GM19467 (cell line): Measurements from ENCODE around the gene TLL1.

Experiments
- ATAC-seq: cut with Tn5 transposase; IDR thresholded peaks from one replicate; pipeline ENCODE4 v1.9.1; 2021; ENCODE audit warnings: mild to moderate bottlenecking, moderate library complexity; ENCODE audit not compliant: unreplicated experiment

The TLL1 gene

DNA sequence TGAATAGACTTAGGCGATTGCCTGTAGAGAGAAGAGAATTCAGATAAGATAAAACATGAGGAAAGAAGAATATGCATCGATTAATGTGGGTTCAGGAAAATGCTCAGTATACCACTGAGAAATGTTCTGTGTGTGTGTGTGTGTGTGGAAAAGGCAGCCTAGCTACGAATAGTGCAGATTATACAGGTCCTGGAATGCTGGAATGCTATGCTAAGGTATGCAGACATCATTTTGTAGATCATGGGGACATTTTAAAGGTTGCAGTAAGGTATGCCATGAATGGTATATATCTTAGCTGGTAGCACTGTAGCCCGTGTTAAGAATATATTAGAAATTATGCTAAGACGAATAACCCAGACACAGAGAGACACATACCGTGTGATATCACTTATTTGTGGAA lies 267.9 kb downstream of the TLL1 start:
- ATAC-seq, result no peak

DNA sequence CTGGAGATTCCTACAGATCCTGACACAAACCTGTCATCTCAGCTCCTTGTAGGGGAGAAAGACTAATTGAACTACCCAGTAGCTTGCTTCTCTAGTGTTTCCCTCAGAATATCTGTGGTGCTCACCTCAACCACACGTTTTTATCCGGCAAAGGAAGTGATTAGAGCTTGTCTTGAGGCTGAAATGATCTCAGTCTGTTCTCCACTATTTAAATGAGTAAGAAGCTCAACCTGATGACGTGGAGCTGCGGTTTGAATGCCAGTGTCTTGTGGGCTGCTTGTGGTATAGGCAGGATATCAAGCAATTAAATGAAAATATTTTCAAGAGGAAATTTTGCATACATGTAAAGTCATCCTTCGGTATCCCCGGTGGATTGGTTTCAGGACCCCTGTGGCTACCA lies 270.2 kb downstream of the TLL1 start:
- no peak for ATAC-seq

DNA sequence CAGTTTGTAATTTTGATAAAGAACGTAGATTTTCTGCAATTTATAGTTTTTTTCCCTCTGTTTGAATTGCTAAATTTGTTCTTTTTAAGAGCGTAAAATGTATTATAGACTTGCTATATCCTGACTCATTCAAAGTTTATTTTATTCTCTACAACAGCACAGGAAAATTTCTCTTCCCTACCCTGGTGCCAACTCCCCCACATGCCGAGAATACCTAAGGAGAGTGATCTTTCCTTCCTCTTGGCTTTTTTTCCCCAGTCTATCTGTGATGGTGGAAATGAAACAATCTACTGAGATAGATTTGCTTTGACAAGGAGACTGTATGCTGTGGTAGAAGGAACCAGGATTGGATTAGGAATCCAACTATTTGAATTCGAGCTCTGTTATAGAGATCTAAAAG lies 271.6 kb downstream of the TLL1 start:
- ATAC-seq, result no peak

DNA sequence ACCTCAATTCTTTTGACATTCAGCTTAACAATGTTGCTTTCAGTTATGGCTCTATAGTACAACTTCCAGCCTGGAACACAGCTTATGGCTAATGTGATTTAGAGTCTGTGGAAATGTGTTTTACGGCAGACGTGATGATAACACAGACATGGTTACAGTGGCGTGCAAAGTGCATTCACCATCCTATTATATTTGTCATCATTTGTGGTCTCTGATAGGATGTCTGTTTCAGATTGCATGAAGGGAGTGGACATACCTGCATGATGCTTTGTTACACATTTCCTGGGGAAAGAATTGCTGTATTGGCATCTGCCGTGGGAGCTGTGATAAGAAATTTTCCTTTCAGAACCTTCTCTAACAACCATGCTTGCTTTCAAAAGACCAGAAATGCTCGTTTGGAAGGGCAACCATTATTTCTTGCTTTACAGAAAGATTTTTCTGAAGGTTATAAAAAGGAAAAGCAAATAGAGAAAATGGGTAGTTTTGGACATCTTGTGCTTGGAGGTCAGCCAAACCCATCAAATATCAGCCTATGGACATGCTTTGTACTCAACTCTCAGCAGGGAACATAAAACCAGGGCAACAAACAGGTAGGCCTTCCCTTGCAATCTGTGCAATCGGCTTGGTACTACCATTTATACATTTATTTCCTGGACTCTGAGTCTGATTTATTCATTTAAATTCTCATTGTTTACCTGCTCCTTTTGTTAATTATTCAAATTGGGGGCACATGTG lies 273.9 kb downstream of the TLL1 start:
- no peak for ATAC-seq
